GM12892 (cell line): Measurements from ENCODE around the gene CCDC38.

ENCODE experiments used
- POLR2A ChIP-seq: IDR thresholded peaks from 2 replicates; pipeline ENCODE4 v1.6.1; 2011; ENCODE audit warnings: low read depth, low read length, control low read depth
- POLR2AphosphoS5 ChIP-seq: IDR thresholded peaks from 2 replicates; pipeline ENCODE4 v1.6.1; 2011; ENCODE audit warnings: low read depth, low read length, control low read depth

DNA sequence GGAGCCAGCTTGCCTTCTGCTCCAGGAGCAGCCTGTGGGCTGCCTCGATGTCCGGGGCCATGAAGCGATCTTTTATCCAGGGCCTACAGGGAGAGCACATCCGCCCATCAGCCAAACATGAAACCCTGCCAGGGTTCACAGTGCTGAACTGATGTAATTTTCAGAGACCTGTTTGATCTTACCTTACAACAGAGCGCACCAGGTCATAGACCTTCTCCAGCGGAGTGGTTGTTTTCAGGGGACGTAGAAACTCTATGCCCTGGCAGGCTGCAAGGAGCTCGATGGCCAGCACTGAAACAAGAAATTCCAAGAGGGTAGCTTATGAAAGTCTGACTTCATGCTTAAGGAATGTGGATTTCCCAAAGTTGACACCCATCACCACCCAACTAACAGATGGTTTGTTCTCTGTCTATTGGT, 34.0 kb upstream of the CCDC38 start:
- TF ChIP-seq POLR2A = no peak
- no peak for TF ChIP-seq POLR2AphosphoS5
